ENCODE results near the gene PHB1. TPM values are rescaled to one million over a fixed set of nuclear protein-coding genes. Genes with fewer than 3 reads are reported as not detected.

PHB1 gene
- total RNA-seq, 1 donor from 2014 or later, result 114 TPM

DNA sequence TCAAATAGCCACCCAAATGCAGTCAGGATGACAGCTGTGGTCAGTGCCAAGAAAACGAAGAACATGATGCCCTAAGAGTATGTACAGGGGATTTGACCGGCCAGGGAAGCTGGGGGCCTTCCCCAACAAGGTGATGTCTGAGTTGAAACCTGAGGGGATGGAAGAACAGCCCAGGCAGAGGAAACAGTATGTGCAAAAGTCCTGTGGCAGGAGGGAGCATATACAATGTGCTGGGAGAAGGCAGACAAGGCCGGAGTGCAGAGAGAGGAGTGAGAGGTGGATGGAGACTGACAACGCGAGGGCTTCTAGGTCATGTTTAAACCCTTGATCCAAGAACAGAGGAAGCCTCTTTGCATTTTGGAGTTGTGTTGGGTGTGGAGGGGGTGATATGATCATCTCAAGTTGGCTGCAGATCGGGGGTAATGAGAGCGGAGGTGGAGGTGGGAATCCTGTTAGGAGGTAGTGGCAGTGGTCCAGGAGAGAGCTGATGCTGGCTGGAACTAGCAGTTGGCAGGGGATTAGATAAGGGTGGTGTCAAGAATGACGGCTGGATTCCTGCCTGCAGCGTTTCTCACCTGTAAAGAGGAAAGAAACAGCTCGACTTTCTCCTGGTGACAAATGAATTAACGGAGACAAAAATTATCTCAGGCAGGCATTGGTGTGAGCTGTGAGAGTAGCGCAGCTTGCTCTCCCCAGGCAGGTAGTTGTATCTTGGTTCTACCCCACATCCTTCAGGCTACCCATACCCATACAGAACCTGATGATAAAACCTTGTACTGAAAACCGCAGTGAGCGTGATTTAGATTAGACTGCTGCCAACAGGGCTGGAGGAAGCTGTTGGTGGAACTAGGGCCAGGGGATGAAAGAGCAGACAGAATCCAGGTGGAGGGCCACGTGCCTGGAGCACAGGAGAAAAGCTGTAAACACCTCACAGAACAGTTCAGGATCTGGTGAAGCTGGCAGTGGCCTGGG is 43.2 kb upstream of the PHB1 start:
- Mint-ChIP-seq H3K9me3 (ENCODE audit: low read depth) (no peaks in the 10 kb centered on the region), H3K27me3 (ENCODE audit: low read depth) (peaks cover 38% of the 10 kb centered on the region), H3K4me3 (ENCODE audit: unreplicated experiment) (no peak overlapping the region), H3K27ac (ENCODE audit: unreplicated experiment) (no peak overlapping the region), H3K36me3 (ENCODE audit: low read depth) (peaks cover 6% of the 10 kb centered on the region), H3K4me1 (ENCODE audit: low read depth) (peaks cover 16% of the 10 kb centered on the region)
- no peak for DNase-seq (ENCODE audit: low spot score)
- TF ChIP-seq, protein P1, sequence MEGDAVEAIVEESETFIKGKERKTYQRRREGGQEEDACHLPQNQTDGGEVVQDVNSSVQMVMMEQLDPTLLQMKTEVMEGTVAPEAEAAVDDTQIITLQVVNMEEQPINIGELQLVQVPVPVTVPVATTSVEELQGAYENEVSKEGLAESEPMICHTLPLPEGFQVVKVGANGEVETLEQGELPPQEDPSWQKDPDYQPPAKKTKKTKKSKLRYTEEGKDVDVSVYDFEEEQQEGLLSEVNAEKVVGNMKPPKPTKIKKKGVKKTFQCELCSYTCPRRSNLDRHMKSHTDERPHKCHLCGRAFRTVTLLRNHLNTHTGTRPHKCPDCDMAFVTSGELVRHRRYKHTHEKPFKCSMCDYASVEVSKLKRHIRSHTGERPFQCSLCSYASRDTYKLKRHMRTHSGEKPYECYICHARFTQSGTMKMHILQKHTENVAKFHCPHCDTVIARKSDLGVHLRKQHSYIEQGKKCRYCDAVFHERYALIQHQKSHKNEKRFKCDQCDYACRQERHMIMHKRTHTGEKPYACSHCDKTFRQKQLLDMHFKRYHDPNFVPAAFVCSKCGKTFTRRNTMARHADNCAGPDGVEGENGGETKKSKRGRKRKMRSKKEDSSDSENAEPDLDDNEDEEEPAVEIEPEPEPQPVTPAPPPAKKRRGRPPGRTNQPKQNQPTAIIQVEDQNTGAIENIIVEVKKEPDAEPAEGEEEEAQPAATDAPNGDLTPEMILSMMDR (IDR thresholded peaks at IDR 0.05), result no peak

DNA sequence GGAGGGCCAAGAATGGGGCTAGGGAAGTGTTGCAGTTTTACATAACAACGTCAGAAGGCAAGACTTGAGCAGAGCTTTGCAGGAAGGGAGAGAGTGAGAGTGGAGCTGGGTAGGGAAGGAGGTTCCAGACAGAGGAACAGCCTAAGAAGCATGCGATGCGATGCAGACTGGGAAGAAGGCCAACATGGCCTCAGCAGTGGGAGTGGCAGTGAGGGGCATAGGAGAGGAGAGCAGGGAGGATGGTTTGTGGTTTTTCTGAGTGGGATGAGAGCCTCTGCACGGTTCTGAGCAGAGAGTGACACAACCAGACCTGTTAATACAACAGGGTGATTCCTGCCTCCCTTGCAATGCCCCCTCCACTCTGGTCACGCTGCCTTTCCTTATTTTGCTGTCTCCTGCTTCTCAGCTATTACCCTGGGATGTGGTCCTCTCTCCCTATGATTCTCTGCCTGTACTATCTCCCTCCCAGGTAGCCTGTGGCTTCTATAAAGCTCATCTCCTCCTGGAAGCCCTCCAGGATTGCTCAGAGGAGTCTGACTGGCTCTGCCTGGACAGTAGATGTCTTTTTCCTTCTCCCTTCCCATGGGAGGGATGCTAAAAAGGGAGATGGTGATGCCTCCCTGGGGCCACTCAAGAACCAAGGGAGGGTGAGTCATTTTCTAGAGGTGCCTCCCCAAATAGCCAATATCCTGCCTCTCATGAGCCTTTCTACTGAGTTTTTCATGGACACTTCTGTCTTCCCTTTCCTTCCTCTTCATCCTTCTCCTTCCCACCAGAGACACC is 41.7 kb upstream of the PHB1 start:
- peaks cover 33% of the 10 kb centered on the region for H3K27me3 Mint-ChIP-seq (ENCODE audit: low read depth)
- H3K27ac Mint-ChIP-seq (ENCODE audit: unreplicated experiment), result no peak overlapping the region
- no peak overlapping the region for H3K4me3 Mint-ChIP-seq (ENCODE audit: unreplicated experiment)
- peaks cover 16% of the 10 kb centered on the region for H3K4me1 Mint-ChIP-seq (ENCODE audit: low read depth)
- H3K36me3 Mint-ChIP-seq (ENCODE audit: low read depth), result peaks cover 6% of the 10 kb centered on the region
- H3K9me3 Mint-ChIP-seq (ENCODE audit: low read depth), result no peaks in the 10 kb centered on the region
- TF ChIP-seq, protein P1 (IDR thresholded peaks at IDR 0.05), result no peak
- DNase-seq (ENCODE audit: low spot score), result no peak

DNA sequence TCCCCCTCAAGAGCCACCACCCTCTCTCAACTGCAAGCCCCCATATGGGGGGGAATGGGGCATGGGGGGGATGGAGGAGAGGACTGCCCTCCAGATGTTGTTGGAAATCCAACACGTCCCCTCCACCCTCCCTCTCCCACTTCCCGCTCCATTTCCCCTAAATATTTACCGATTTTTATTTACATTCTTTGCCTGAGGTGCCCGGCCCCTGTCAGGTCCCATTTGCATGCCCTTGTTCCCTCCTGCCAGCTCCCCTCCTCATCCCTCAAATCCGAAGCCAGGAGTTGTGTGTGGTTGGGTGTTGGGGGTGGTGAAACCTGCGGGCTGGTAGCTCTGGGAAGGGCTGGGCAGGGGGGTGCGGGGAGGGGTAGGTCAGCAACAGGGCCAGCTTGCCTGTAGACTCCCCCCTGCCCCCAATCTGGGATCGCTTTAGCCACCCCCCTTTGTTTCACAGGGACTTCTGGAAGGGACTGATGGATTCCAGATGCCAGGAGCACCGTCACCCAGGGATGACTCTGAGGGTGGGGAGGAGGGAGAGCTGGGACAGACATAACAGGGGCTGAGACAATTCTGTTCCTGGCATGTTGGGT is 40.7 kb upstream of the PHB1 start:
- DNase-seq (ENCODE audit: low spot score), result no peak
- Mint-ChIP-seq H3K27ac (ENCODE audit: unreplicated experiment) (no peak overlapping the region), H3K27me3 (ENCODE audit: low read depth) (peaks cover 23% of the 10 kb centered on the region), H3K4me3 (ENCODE audit: unreplicated experiment) (no peak overlapping the region), H3K9me3 (ENCODE audit: low read depth) (no peaks in the 10 kb centered on the region), H3K4me1 (ENCODE audit: low read depth) (peaks cover 19% of the 10 kb centered on the region), H3K36me3 (ENCODE audit: low read depth) (peaks cover 6% of the 10 kb centered on the region)
- TF ChIP-seq, protein P1 (IDR thresholded peaks at IDR 0.05), result no peak

DNA sequence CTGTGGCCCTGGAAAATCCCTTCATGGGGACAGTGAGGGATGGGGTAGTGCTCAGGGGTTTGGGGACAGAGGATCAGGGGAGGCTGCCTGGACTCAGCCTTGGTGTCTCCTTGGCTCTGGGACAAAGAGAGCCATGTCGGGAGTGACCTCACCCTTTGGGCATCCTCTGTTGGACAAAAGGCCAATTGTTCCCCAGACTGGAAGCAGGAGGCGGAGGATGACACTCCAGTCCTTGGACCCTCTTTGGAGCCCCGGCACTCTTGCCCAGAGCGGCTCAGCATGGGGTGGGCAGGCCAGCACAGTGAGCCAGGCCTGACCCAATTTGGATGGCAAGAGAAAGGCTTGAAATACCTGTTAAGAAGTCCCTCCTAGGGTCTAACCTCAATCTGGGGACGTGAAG is 39.4 kb upstream of the PHB1 start:
- H3K4me1 Mint-ChIP-seq (ENCODE audit: low read depth), result peaks cover 21% of the 10 kb centered on the region
- DNase-seq (ENCODE audit: low spot score), result no peak
- H3K27ac Mint-ChIP-seq (ENCODE audit: unreplicated experiment), result no peak overlapping the region
- H3K36me3 Mint-ChIP-seq (ENCODE audit: low read depth), result peaks cover 6% of the 10 kb centered on the region
- H3K9me3 Mint-ChIP-seq (ENCODE audit: low read depth), result no peaks in the 10 kb centered on the region
- no peak overlapping the region for H3K4me3 Mint-ChIP-seq (ENCODE audit: unreplicated experiment)
- peaks cover 15% of the 10 kb centered on the region for H3K27me3 Mint-ChIP-seq (ENCODE audit: low read depth)
- TF ChIP-seq, protein P1 (IDR thresholded peaks at IDR 0.05), result no peak

DNA sequence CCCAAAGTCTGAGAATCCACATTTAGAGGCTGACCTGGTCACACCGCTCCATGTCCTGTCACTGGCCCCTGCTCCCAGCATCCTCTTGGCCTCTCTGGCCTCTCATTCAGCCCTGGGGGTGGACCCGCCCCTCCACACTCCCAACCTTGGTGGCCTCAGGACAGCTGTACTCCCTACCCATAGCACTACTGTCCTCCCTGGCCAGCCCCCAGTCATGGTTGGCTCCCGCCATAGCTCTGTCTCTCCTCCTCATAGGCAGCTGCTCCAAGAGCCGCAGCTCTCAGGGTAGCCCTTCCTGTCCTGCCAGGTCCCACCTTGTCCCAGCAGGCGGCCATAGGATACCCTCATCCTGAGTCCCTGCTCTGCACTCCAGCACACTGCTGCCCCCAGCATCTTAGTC is 38.0 kb upstream of the PHB1 start:
- DNase-seq (ENCODE audit: low spot score), result no peak
- Mint-ChIP-seq H3K4me1 (ENCODE audit: low read depth) (peaks cover 34% of the 10 kb centered on the region), H3K9me3 (ENCODE audit: low read depth) (no peaks in the 10 kb centered on the region), H3K36me3 (ENCODE audit: low read depth) (peaks cover 4% of the 10 kb centered on the region), H3K27ac (ENCODE audit: unreplicated experiment) (no peak overlapping the region), H3K4me3 (ENCODE audit: unreplicated experiment) (no peak overlapping the region), H3K27me3 (ENCODE audit: low read depth) (peaks cover 9% of the 10 kb centered on the region)
- TF ChIP-seq, protein P1 (IDR thresholded peaks at IDR 0.05), result no peak

All from chondrocyte (in vitro differentiated cells).